Keratinocyte (primary cell): ENCODE data around the gene PCDHB4.

Source experiments
- CTCF ChIP-seq, 3 experiments: IDR thresholded peaks in 1 of 3; conservative IDR thresholded peaks in 1 of 3; optimal IDR thresholded peaks in 1 of 3; 2 replicates in 2 of 3; 3 replicates in 1 of 3; pipeline versions ENCODE3 to v1.5.1; 2011; ENCODE audit warnings: low read length in 3 of 3, mild to moderate bottlenecking in 3 of 3, moderate library complexity in 2 of 3, control low read depth in 1 of 3, inconsistent platforms in 1 of 3; ENCODE audit not compliant: insufficient read depth in 2 of 3; ENCODE audit errors: extremely low read depth in 1 of 3
- EZH2 ChIP-seq: IDR thresholded peaks from one replicate; pipeline ENCODE4 v1.6.1; 2012; ENCODE audit warnings: inconsistent platforms, mild to moderate bottlenecking, low read length, moderate library complexity

GRCh38 chr5:141127305-141127704 lies 5.7 kb downstream of the PCDHB4 start:
- TF ChIP-seq CTCF (optimal IDR thresholded peaks at IDR 0.05 in 1 of 3, IDR thresholded peaks at IDR 0.05 in 1 of 3, conservative IDR thresholded peaks at IDR 0.05 in 1 of 3; ENCODE audit: extremely low read depth in 1 of 3, insufficient read depth in 2 of 3, low read length in 3 of 3), result no peak
- TF ChIP-seq EZH2, result no peak
